ENCODE measurements around the gene NOD2.

The NOD2 gene

DNA sequence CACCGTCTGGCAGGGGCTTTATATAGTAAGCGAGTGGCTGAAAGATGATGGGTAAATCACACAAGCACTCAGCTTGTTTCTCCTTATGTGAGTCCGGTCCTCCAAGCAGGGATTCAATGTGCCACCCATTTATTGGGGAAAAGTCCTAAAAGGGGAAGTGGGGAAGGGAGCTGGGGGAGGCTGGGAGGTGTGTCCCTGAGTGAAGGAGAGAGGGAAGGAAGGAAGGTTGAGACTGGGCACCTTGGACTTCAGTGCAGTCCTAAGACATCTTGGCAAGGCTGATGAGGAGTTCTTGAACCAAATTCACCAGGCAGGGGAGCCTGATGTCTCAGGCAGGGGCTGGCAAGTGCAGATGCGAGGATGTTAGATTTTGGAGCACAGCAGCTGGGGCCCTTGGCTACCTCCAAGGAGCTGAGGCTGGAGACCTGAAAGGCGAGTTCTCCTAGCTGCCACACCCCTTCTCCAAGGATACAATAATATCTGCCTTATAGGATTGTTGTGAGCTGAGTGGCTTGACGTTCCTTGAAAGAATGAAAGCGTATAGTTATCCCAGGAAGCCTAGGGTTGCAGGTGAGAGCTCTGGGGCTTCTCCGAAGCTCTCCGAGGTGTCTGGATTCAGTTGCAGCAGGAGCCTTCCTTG, 25.5 kb downstream of the NOD2 start:
- no peak overlapping the region for H2AFZ ChIP-seq (ENCODE audit: low read length)
- H3K27me3 ChIP-seq (ENCODE audit: control insufficient read depth in 3 of 3, insufficient read depth in 3 of 3, low read depth in 1 of 3, low read length in 3 of 3) = peaks cover 0 to 4% (median 0%) of the 10 kb centered on the region in 3 experiments
- H2AK5ac ChIP-seq (ENCODE audit: low read depth, low read length) = no peak overlapping the region
- H2BK120ac ChIP-seq (ENCODE audit: low read depth, low read length) = no peak overlapping the region
- H3K4me3 ChIP-seq (ENCODE audit: low read length in 2 of 2) = no peak overlapping the region
- H2BK5ac ChIP-seq (ENCODE audit: low read length) = no peak overlapping the region
- no peak overlapping the region for H3K4me2 ChIP-seq (ENCODE audit: insufficient read depth, low read length, poor library complexity, severe bottlenecking)
- H2BK15ac ChIP-seq (ENCODE audit: low read length) = no peak overlapping the region
- H3K9me3 ChIP-seq (replicated peaks in 1 of 2; ENCODE audit: control insufficient read depth in 2 of 2, insufficient read depth in 1 of 2, low read depth in 1 of 2, low read length in 2 of 2) = peaks cover 0 to 2% of the 10 kb centered on the region in 2 donors
- H4K91ac ChIP-seq (ENCODE audit: low read depth, low read length, poor library complexity) = no peak overlapping the region
- H3K18ac ChIP-seq (ENCODE audit: low read length) = no peak overlapping the region
- H3K14ac ChIP-seq (ENCODE audit: low read length) = no peak overlapping the region
- DNase-seq (ENCODE audit: low spot score) = no peak
- no peak overlapping the region for H3K27ac ChIP-seq (replicated peaks; ENCODE audit: low read length)
- H3K4me1 ChIP-seq (ENCODE audit: control insufficient read depth in 2 of 2, insufficient read depth in 1 of 2, low read depth in 1 of 2, low read length in 2 of 2) = peaks cover 0 to 10% of the 10 kb centered on the region in 2 donors
- H3K36me3 ChIP-seq (replicated peaks in 1 of 2; ENCODE audit: control insufficient read depth in 2 of 2, insufficient read depth in 2 of 2, low read length in 2 of 2) = no peaks in the 10 kb centered on the region
- H2BK12ac ChIP-seq (ENCODE audit: low read length) = no peak overlapping the region
- no peak overlapping the region for H3K23ac ChIP-seq (ENCODE audit: low read depth, low read length, poor library complexity)
- H3K4ac ChIP-seq (ENCODE audit: low read length) = no peak overlapping the region
- H3K9ac ChIP-seq (ENCODE audit: low read depth, low read length, poor library complexity) = no peak overlapping the region
- no CpG with 5 or more reads among the region's 9 CpGs for WGBS, 2 donors (ENCODE audit: extremely low coverage in 2 of 2, insufficient read length in 2 of 2, insufficient replicate concordance in 1 of 2)
- no peak overlapping the region for H4K8ac ChIP-seq (ENCODE audit: low read depth, low read length)
- H3K79me1 ChIP-seq (ENCODE audit: low read depth, low read length) = no peaks in the 10 kb centered on the region

DNA sequence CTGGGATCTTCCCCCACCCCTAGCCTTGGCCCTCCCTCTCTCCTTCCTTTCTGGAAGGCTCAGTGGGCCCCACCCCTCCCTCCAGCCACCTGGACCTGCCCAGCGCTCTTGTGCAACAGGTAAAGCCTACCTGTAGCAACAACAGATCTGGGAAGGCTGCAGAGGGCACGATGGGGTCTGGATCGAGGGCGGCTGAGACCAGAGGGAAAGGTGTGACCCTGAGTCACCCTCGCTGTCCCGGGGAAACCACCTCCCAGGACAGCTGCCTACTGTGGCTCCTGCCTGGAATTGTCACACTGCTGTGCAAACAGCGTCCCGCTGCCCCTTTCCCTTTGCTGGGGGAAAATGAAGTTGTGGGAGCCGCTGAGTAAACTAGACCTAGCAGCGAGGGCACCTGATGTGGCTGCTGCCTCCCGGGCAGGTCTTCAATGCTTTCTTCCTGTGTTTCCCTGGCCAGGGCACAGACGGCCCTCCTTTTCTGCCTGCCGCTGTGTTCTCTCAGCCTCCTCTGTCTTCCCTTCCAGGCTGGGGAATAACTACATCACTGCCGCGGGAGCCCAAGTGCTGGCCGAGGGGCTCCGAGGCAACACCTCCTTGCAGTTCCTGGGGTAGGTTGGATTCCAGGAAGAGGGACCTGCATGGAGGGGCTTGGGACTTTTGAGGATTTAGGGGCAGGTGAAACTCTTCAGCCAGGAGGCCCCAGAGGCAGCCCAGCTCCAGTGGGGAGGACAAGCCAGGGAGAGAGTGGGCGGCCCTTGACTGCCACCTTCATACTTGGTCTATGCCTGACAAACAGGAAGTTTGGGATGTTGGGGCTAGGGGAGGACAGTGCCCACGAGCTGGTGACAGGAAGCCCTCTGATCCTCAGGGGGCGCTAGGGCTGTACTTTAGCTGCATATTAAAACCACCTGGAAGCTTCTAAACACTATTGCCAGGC, 26.3 kb downstream of the NOD2 start:
- no peak overlapping the region for H4K91ac ChIP-seq (ENCODE audit: low read depth, low read length, poor library complexity)
- H3K4me1 ChIP-seq (ENCODE audit: control insufficient read depth in 2 of 2, insufficient read depth in 1 of 2, low read depth in 1 of 2, low read length in 2 of 2) = peaks cover 0 to 10% of the 10 kb centered on the region in 2 donors
- no peaks in the 10 kb centered on the region for H3K79me1 ChIP-seq (ENCODE audit: low read depth, low read length)
- no peak overlapping the region for H3K18ac ChIP-seq (ENCODE audit: low read length)
- no peak overlapping the region for H3K14ac ChIP-seq (ENCODE audit: low read length)
- no peak overlapping the region for H2BK15ac ChIP-seq (ENCODE audit: low read length)
- peaks cover 0 to 6% of the 10 kb centered on the region in 2 donors for H3K9me3 ChIP-seq (replicated peaks in 1 of 2; ENCODE audit: control insufficient read depth in 2 of 2, insufficient read depth in 1 of 2, low read depth in 1 of 2, low read length in 2 of 2)
- H4K8ac ChIP-seq (ENCODE audit: low read depth, low read length) = no peak overlapping the region
- DNase-seq (ENCODE audit: low spot score) = no peak
- H2BK5ac ChIP-seq (ENCODE audit: low read length) = peak overlapping the region; percentile 17
- H2BK12ac ChIP-seq (ENCODE audit: low read length) = no peak overlapping the region
- peak overlapping the region; percentile 37 for H3K23ac ChIP-seq (ENCODE audit: low read depth, low read length, poor library complexity)
- peak overlapping the region; percentile 10 for H3K9ac ChIP-seq (ENCODE audit: low read depth, low read length, poor library complexity)
- H3K27ac ChIP-seq (replicated peaks; ENCODE audit: low read length) = no peak overlapping the region
- no peak overlapping the region for H2AK5ac ChIP-seq (ENCODE audit: low read depth, low read length)
- no CpG with 5 or more reads among the region's 20 CpGs for WGBS, 2 donors (ENCODE audit: extremely low coverage in 2 of 2, insufficient read length in 2 of 2, insufficient replicate concordance in 1 of 2)
- H3K36me3 ChIP-seq (replicated peaks in 1 of 2; ENCODE audit: control insufficient read depth in 2 of 2, insufficient read depth in 2 of 2, low read length in 2 of 2) = no peaks in the 10 kb centered on the region
- no peak overlapping the region for H3K4me2 ChIP-seq (ENCODE audit: insufficient read depth, low read length, poor library complexity, severe bottlenecking)
- peaks cover 0 to 4% (median 0%) of the 10 kb centered on the region in 3 experiments for H3K27me3 ChIP-seq (ENCODE audit: control insufficient read depth in 3 of 3, insufficient read depth in 3 of 3, low read depth in 1 of 3, low read length in 3 of 3)
- peak overlapping the region; percentile 6 for H2AFZ ChIP-seq (ENCODE audit: low read length)
- H2BK120ac ChIP-seq (ENCODE audit: low read depth, low read length) = no peak overlapping the region
- H3K4ac ChIP-seq (ENCODE audit: low read length) = no peak overlapping the region
- H3K4me3 ChIP-seq (ENCODE audit: low read length in 2 of 2) = no peak overlapping the region

DNA sequence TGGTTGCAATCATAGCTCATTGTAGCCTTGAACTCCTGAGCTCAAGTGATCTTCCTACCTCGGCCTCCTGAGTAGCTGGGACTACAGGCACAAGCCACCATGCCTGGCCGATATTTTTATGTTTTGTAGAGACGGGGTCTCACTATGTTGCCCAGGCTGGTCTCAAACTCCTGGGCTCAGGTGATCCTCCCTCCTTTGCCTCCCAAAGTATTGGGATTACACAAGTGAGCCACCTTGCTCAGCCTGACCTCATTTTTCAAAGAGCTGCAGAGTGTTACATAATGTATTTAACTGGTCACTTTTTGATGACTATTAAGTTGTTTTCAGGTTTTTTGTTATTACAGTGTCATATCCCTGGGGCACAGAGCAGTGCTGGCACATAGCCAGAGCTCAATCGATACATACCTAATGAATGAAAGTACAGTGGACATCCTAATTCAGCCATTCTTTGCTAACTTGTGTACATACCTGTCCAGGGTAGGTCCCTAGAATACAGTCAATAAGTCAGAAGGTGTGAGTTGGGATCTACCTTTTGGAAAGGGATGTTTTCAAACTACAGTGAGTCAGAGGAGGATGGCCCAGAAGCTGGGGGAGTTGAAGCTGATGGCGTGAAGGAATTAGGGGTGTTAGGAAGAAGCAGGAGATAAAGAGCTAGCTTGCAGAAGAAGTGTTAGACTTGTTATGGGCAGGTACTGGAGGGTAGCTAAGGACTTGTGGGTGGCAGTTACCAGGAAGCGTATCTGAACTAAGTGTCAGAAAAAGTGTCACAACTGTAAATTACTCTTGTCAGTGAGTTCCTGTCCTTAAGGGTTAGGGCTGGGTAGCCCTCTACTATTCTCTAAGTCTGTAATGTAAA, 28.4 kb downstream of the NOD2 start:
- no peak overlapping the region for H3K23ac ChIP-seq (ENCODE audit: low read depth, low read length, poor library complexity)
- no peak overlapping the region for H3K4me3 ChIP-seq (ENCODE audit: low read length in 2 of 2)
- no peak overlapping the region for H2BK5ac ChIP-seq (ENCODE audit: low read length)
- H3K4ac ChIP-seq (ENCODE audit: low read length) = no peak overlapping the region
- no peaks in the 10 kb centered on the region for H3K79me1 ChIP-seq (ENCODE audit: low read depth, low read length)
- H3K9ac ChIP-seq (ENCODE audit: low read depth, low read length, poor library complexity) = no peak overlapping the region
- H3K9me3 ChIP-seq (replicated peaks in 1 of 2; ENCODE audit: control insufficient read depth in 2 of 2, insufficient read depth in 1 of 2, low read depth in 1 of 2, low read length in 2 of 2) = peaks cover 0 to 7% of the 10 kb centered on the region in 2 donors
- DNase-seq (ENCODE audit: low spot score) = no peak
- H2BK12ac ChIP-seq (ENCODE audit: low read length) = no peak overlapping the region
- H3K27me3 ChIP-seq (ENCODE audit: control insufficient read depth in 3 of 3, insufficient read depth in 3 of 3, low read depth in 1 of 3, low read length in 3 of 3) = peaks cover 0 to 4% (median 0%) of the 10 kb centered on the region in 3 experiments
- peaks cover 0 to 5% of the 10 kb centered on the region in 2 donors for H3K4me1 ChIP-seq (ENCODE audit: control insufficient read depth in 2 of 2, insufficient read depth in 1 of 2, low read depth in 1 of 2, low read length in 2 of 2)
- no peak overlapping the region for H2BK120ac ChIP-seq (ENCODE audit: low read depth, low read length)
- no peak overlapping the region for H4K8ac ChIP-seq (ENCODE audit: low read depth, low read length)
- no peak overlapping the region for H3K18ac ChIP-seq (ENCODE audit: low read length)
- no peaks in the 10 kb centered on the region for H3K36me3 ChIP-seq (replicated peaks in 1 of 2; ENCODE audit: control insufficient read depth in 2 of 2, insufficient read depth in 2 of 2, low read length in 2 of 2)
- H2AFZ ChIP-seq (ENCODE audit: low read length) = no peak overlapping the region
- H3K4me2 ChIP-seq (ENCODE audit: insufficient read depth, low read length, poor library complexity, severe bottlenecking) = no peak overlapping the region
- H3K14ac ChIP-seq (ENCODE audit: low read length) = no peak overlapping the region
- H2AK5ac ChIP-seq (ENCODE audit: low read depth, low read length) = peak overlapping the region; percentile 18
- no peak overlapping the region for H2BK15ac ChIP-seq (ENCODE audit: low read length)
- WGBS, 2 donors (ENCODE audit: extremely low coverage in 2 of 2, insufficient read length in 2 of 2, insufficient replicate concordance in 1 of 2) = no CpG with 5 or more reads among the region's 6 CpGs
- H3K27ac ChIP-seq (replicated peaks; ENCODE audit: low read length) = no peak overlapping the region
- no peak overlapping the region for H4K91ac ChIP-seq (ENCODE audit: low read depth, low read length, poor library complexity)

Data from neuronal stem cell (in vitro differentiated cells).